ENCODE measurements around the gene TSKU.

DNA sequence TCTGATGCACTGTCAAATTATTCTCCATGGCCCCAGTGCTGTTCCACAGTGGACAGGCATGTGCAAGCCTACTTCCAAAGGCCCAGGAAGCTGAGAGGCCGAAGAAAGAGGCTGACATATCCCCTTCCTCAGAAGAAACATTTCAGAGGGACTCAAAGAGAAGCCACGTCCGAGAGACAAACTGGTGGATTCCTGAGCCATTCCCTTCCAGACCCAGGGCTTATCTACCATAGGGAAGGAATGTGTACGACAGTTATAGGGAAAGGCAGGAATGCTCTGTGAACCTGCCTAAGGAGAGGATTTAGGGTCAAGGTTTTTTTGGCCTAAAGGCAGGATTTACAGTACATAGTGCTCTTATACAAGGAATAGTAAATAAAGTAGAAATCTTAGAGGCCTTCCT, 46.9 kb upstream of the TSKU start:
- TF ChIP-seq, protein P1, sequence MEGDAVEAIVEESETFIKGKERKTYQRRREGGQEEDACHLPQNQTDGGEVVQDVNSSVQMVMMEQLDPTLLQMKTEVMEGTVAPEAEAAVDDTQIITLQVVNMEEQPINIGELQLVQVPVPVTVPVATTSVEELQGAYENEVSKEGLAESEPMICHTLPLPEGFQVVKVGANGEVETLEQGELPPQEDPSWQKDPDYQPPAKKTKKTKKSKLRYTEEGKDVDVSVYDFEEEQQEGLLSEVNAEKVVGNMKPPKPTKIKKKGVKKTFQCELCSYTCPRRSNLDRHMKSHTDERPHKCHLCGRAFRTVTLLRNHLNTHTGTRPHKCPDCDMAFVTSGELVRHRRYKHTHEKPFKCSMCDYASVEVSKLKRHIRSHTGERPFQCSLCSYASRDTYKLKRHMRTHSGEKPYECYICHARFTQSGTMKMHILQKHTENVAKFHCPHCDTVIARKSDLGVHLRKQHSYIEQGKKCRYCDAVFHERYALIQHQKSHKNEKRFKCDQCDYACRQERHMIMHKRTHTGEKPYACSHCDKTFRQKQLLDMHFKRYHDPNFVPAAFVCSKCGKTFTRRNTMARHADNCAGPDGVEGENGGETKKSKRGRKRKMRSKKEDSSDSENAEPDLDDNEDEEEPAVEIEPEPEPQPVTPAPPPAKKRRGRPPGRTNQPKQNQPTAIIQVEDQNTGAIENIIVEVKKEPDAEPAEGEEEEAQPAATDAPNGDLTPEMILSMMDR (IDR thresholded peaks at IDR 0.05; ENCODE audit: low read length), result no peak
- TF ChIP-seq EZH2phosphoT487 (IDR thresholded peaks at IDR 0.05; ENCODE audit: low read length) (no peak), EZH2 (optimal IDR thresholded peaks at IDR 0.05; ENCODE audit: low read depth, low read length) (no peak)

Data from MM.1S (cell line).